NCI-H1048 (cell line): ENCODE data around the gene CYP3A7.
"Not testable (repeated sequence)": the region's sequence is repeated elsewhere in the genome, so short reads cannot be mapped to it uniquely, and the experiment has no call there.

Source experiments
- DNase-seq: peaks from one replicate; lab custom pipeline; 2025; lab: John Stamatoyannopoulos, UW

Gene CYP3A7

GRCh38 chr7:99699946-99700345, 35.0 kb downstream of the CYP3A7 start:
- no peak for DNase-seq

- DNase-seq, result not testable (repeated sequence)
Observed at GRCh38 chr7:99698867-99699730, 35.9 kb downstream of the CYP3A7 start.

- no peak for DNase-seq
Observed at GRCh38 chr7:99694912-99695304, 40.1 kb downstream of the CYP3A7 start.

GRCh38 chr7:99694201-99694911, 40.6 kb downstream of the CYP3A7 start:
- no peak for DNase-seq

GRCh38 chr7:99693427-99694200, 41.4 kb downstream of the CYP3A7 start:
- DNase-seq, result no peak

- DNase-seq, result no peak
Observed at GRCh38 chr7:99693100-99693426, 41.9 kb downstream of the CYP3A7 start.

- DNase-seq, result not testable (repeated sequence)
Observed at GRCh38 chr7:99692563-99692962, 42.4 kb downstream of the CYP3A7 start.

- DNase-seq, result not testable (repeated sequence)
Observed at GRCh38 chr7:99691658-99692057, 43.3 kb downstream of the CYP3A7 start.

- DNase-seq, result not testable (repeated sequence)
Observed at GRCh38 chr7:99690918-99691317, 44.1 kb downstream of the CYP3A7 start.

- DNase-seq, result not testable (repeated sequence)
Observed at GRCh38 chr7:99685871-99686608, 49.0 kb downstream of the CYP3A7 start.

- no peak for DNase-seq
Observed at GRCh38 chr7:99685129-99685758, 49.8 kb downstream of the CYP3A7 start.

- no peak for DNase-seq
Observed at GRCh38 chr7:99679400-99680191, 55.4 kb downstream of the CYP3A7 start, which contains the start of gene CYP3A5. CYP3A5 (minus strand) TSS chr7:99679996; CDS start chr7:99679896, 100 bp downstream.

- no peak for DNase-seq
Observed at GRCh38 chr7:99679032-99679399, 56.0 kb downstream of the CYP3A7 start.

GRCh38 chr7:99677648-99678045, 57.3 kb downstream of the CYP3A7 start:
- no peak for DNase-seq

GRCh38 chr7:99677013-99677647, 57.9 kb downstream of the CYP3A7 start:
- no peak for DNase-seq

GRCh38 chr7:99674995-99675742, 59.8 kb downstream of the CYP3A7 start:
- no peak for DNase-seq

- no peak for DNase-seq
Observed at GRCh38 chr7:99672573-99672972, 62.4 kb downstream of the CYP3A7 start.

GRCh38 chr7:99669782-99670181, 65.2 kb downstream of the CYP3A7 start:
- DNase-seq, result no peak

GRCh38 chr7:99668541-99668940, 66.5 kb downstream of the CYP3A7 start:
- DNase-seq, result no peak
